Esophagus squamous epithelium (tissue), 5 donors: ENCODE results near the gene VASH2. TPM values are rescaled to one million over a fixed set of nuclear protein-coding genes. Genes with fewer than 3 reads are reported as not detected.

Experiments
- DNase-seq: peaks from one replicate; lab custom pipeline; 2025; lab: John Stamatoyannopoulos, UW
- H3K27ac ChIP-seq, 4 donors: fragments of 200-600 bp; sonication (generic); one replicate each; pipeline ENCODE4 v1.5.1; 2016 to 2019; ENCODE audit warnings: mild to moderate bottlenecking in 1 of 4
- H3K27me3 ChIP-seq, 4 donors: fragments of 200-600 bp; sonication (generic); 1 replicate in 3 of 4; 2 replicates in 1 of 4; pipeline versions ENCODE4 v1.5.1 to v1.6.0; 2017 to 2021; ENCODE audit warnings: antibody characterized with exemption in 1 of 4
- H3K36me3 ChIP-seq, 3 donors: fragments of 200-600 bp; sonication (generic); one replicate each; pipeline ENCODE4 v1.5.1; 2016 to 2019
- H3K4me1 ChIP-seq, 3 donors: fragments of 200-600 bp; sonication (generic); one replicate each; pipeline ENCODE4 v1.5.1; 2017 to 2019
- H3K4me3 ChIP-seq, 4 donors: fragments of 200-600 bp; sonication (generic); 1 replicate in 3 of 4; 2 replicates in 1 of 4; pipeline ENCODE4 v1.5.1; 2016 to 2019; ENCODE audit warnings: mild to moderate bottlenecking in 2 of 4, moderate library complexity in 1 of 4
- H3K9me3 ChIP-seq, 3 donors: fragments of 200-600 bp; sonication (generic); one replicate each; pipeline ENCODE4 v1.5.1; 2016 to 2019
- POLR2A ChIP-seq, 4 donors: fragments of 450-650 bp; IDR thresholded peaks; one replicate each; pipeline ENCODE4 v1.6.1; 2017; ENCODE audit warnings: antibody characterized with exemption in 4 of 4, mild to moderate bottlenecking in 4 of 4, moderate library complexity in 3 of 4
- WGBS, 2 donors: methylation state at CpG; one replicate each; pipeline ENCODE4 v1.1.5; 2018; 5-methylcytosine and 5-hydroxymethylcytosine counted together
- intact Hi-C: fragments of 100-400 bp; cut with DNase I; formaldehyde crosslinking; loops from one replicate; pipeline ENCODE4 v1.15.0; 2022
- total RNA-seq, 4 donors: library from RNA; depleted of rRNA; stranded (reverse); fragments of >200 nt; gene quantifications; one replicate each; pipeline ENCODE4 v1.1.0, GENCODE V29; 2016
- TF ChIP-seq, protein P1 (sequence below), 6 experiments: fragments of 450-650 bp in 4 of 6; fragments of 200-600 bp in 2 of 6; sonication (generic) in 2 of 6; IDR thresholded peaks; one replicate each; pipeline ENCODE4 v1.5.1; 2016 to 2019; ENCODE audit warnings: antibody characterized with exemption in 6 of 6, mild to moderate bottlenecking in 4 of 6, moderate library complexity in 4 of 6
- donor health status: DM: yes; HTN: yes; CAD: no.

VASH2 gene
- total RNA-seq, 4 donors from 2014 or later = 0.27 to 3.4 (median 2.4) TPM

DNA sequence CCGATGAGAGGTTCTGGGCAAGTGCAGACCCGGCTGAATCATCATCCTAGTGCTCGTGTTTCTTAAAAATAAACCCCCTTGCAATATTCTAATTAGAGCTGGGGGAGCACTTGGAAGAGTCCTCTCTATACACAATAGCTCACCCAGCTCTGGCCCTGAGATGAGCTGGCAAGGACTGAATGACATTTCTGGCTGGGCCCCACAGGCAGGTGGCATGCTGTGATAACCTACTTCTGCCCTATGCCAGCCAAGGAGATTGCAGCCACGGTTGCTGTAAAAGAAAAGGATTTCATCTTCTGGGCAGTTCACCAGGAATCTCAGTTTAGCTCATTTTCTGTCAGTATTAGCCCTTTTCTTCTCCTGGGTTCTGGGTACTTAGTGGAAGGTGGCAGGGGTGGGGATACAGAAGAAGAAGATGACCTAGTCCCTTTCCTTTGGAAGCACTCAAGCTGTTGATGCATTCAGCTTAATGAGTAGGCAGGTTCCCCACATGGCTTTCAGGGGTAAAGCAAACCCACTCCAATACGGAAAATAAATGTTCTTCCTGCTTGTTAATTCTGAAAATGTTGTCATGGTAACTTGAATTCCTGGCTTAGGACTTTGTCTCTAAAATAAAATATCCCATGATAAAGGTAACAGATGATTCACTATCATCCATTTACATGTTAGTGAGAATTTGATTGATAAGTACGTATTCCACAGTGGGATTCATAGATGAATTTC is 32.2 kb downstream of the VASH2 start:
- no peaks in the 10 kb centered on the region for H3K36me3 ChIP-seq
- H3K4me3 ChIP-seq = no peak overlapping the region
- TF ChIP-seq, protein P1, sequence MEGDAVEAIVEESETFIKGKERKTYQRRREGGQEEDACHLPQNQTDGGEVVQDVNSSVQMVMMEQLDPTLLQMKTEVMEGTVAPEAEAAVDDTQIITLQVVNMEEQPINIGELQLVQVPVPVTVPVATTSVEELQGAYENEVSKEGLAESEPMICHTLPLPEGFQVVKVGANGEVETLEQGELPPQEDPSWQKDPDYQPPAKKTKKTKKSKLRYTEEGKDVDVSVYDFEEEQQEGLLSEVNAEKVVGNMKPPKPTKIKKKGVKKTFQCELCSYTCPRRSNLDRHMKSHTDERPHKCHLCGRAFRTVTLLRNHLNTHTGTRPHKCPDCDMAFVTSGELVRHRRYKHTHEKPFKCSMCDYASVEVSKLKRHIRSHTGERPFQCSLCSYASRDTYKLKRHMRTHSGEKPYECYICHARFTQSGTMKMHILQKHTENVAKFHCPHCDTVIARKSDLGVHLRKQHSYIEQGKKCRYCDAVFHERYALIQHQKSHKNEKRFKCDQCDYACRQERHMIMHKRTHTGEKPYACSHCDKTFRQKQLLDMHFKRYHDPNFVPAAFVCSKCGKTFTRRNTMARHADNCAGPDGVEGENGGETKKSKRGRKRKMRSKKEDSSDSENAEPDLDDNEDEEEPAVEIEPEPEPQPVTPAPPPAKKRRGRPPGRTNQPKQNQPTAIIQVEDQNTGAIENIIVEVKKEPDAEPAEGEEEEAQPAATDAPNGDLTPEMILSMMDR (IDR thresholded peaks at IDR 0.05) = no peak
- no peak for TF ChIP-seq POLR2A (IDR thresholded peaks at IDR 0.05)
- WGBS, 2 donors = 37 to 49% methylated on average over 6 of the region's 6 CpGs
- H3K27ac ChIP-seq = no peak overlapping the region
- no peak for DNase-seq
- no peaks in the 10 kb centered on the region for H3K9me3 ChIP-seq
- intact Hi-C loops = no loop called here
- no peaks in the 10 kb centered on the region for H3K27me3 ChIP-seq
- H3K4me1 ChIP-seq = peaks cover 3 to 32% (median 21%) of the 10 kb centered on the region in 3 donors

DNA sequence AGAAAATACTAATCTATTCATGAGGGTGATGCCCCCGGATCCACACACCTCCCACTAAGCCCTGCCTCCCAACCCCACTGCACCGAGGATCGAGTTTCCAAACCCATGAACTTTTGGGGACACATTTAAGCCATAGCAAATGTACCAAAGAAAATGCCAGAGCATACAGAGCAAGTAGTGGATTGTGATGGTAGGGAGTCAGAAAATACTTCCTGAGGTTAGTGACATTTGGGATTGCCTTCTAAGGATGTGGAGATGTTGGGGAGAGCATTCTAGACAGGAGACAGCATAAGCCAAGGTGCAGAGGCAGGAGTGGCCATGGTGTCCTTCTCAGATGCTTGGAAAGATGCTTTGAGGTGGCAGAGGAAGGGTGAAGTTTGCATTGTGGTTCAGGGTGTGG is 33.1 kb downstream of the VASH2 start:
- no peak overlapping the region for H3K4me3 ChIP-seq
- intact Hi-C loops = no loop called here
- 86 to 89% methylated on average over 3 of the region's 3 CpGs for whole genome bisulfite sequencing, 2 donors
- no peak for TF ChIP-seq POLR2A (IDR thresholded peaks at IDR 0.05)
- TF ChIP-seq, protein P1 (IDR thresholded peaks at IDR 0.05) = no peak
- H3K9me3 ChIP-seq = no peaks in the 10 kb centered on the region
- peaks cover 3 to 40% (median 21%) of the 10 kb centered on the region in 3 donors for H3K4me1 ChIP-seq
- no peaks in the 10 kb centered on the region for H3K27me3 ChIP-seq
- DNase-seq = no peak
- no peak overlapping the region for H3K27ac ChIP-seq
- H3K36me3 ChIP-seq = no peaks in the 10 kb centered on the region

DNA sequence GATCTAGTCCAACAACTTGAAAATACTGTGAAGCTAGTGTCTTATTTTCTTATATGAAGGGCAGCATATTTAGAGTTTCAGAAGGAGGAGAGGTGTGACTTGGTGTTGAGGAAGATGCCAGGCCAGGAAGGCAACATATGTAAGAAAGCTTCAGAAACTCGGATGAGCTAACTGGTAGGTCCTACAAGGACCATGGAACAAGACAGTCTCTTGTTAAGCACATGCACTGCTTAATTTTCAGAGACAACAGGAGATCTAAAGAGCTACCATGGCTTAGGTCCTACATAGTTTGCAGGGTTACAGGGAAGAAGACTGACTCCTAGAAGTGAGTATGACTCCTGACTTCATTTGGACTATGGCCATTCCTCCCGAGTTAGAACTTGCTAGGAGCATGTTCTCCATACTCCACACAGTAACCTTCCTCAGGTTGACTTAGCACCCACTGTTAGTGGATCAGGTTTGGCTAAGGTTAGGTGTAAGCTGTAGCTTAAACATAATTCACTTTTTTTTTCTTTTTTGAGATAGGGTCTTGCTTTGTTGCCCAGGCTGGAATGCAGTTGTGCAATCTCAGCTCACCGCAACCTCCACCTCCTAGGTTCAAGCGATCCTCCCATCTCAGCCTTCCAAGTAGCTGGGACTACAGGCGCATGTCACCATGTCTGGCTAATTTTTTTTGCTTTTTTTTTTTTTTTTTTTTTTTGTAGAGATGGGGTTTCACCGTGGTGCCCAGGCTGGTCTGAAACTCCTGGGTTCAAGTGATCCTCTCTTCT is 34.4 kb downstream of the VASH2 start:
- Histone ChIP-seq H3K27ac (no peak overlapping the region), H3K4me1 (peaks cover 3 to 39% (median 21%) of the 10 kb centered on the region in 3 donors), H3K36me3 (peaks cover 0 to 11% (median 0%) of the 10 kb centered on the region in 3 donors), H3K27me3 (no peaks in the 10 kb centered on the region), H3K9me3 (no peaks in the 10 kb centered on the region), H3K4me3 (no peak overlapping the region)
- intact Hi-C loops = no loop called here
- TF ChIP-seq, protein P1 (IDR thresholded peaks at IDR 0.05) = no peak
- no peak for TF ChIP-seq POLR2A (IDR thresholded peaks at IDR 0.05)
- WGBS, 2 donors = 76 to 87% methylated on average over 6 of the region's 6 CpGs
- DNase-seq = no peak

DNA sequence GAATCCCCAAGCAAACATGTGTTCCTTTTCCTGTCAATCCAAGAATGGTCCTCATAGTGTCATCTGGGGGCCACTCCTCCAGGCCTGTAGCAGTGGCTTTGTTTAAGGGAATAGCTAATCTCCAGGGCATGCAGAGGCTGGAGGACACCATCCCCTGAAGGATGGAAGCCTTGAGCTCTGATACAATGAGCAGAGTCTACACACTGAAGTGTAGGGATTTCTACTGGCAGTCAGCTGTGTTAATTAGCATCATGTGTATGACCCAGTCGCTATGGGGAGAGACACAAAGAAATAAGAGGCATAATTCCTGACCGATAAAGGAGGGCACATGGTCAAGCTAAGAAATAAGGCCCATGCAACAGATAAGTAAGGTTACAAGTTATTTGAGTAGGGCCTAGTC is 36.2 kb downstream of the VASH2 start:
- Histone ChIP-seq H3K27me3 (no peaks in the 10 kb centered on the region), H3K36me3 (peaks cover 0 to 26% (median 0%) of the 10 kb centered on the region in 3 donors), H3K27ac (no peak overlapping the region), H3K4me1 (peaks cover 0 to 21% (median 6%) of the 10 kb centered on the region in 3 donors), H3K4me3 (no peak overlapping the region), H3K9me3 (no peaks in the 10 kb centered on the region)
- WGBS, 2 donors = 79 to 86% methylated on average over 2 of the region's 2 CpGs
- TF ChIP-seq, protein P1 (IDR thresholded peaks at IDR 0.05) = no peak
- TF ChIP-seq POLR2A (IDR thresholded peaks at IDR 0.05) = no peak
- intact Hi-C loops = no loop called here
- DNase-seq = no peak
